Testis (tissue), 2 donors: Measurements from ENCODE around the gene PCGF6.

Experiments used
- CTCF ChIP-seq, 3 experiments: fragments of 450-650 bp in 2 of 3; fragments of 200-600 bp in 1 of 3; sonication (generic) in 1 of 3; IDR thresholded peaks; one replicate each; pipeline ENCODE4 v1.5.1; 2016 to 2019; ENCODE audit warnings: antibody characterized with exemption in 3 of 3, mild to moderate bottlenecking in 2 of 3, moderate library complexity in 1 of 3
- POLR2A ChIP-seq: fragments of 450-650 bp; IDR thresholded peaks from one replicate; pipeline ENCODE4 v1.6.1; 2017; ENCODE audit warnings: antibody characterized with exemption, mild to moderate bottlenecking, moderate library complexity

- TF ChIP-seq POLR2A = no peak
- no peak for TF ChIP-seq CTCF (IDR thresholded peaks at IDR 0.05)
Observed at GRCh38 chr10:103336370-103336769, 14.6 kb downstream of the PCGF6 start.
